Lung microvascular endothelial cell (primary cell): Measurements from ENCODE around the gene TMPRSS3. TPM values are rescaled to one million over a fixed set of nuclear protein-coding genes. Genes with fewer than 3 reads are reported as not detected.

Source experiments
- DNase-seq, 2 donors: peaks; one replicate each; pipeline versions ENCODE4 v3.0.0 to v3.0.0-alpha.2; 2010; ENCODE audit warnings: low read depth in 2 of 2
- total RNA-seq: library from RNA; depleted of rRNA; stranded (reverse); fragments of >200 nt; gene quantifications from 2 replicates; pipeline ENCODE4 v1.2.1, GENCODE V29; 2014

Gene TMPRSS3
- total RNA-seq, 1 donor from 2014 or later: not detected

DNA sequence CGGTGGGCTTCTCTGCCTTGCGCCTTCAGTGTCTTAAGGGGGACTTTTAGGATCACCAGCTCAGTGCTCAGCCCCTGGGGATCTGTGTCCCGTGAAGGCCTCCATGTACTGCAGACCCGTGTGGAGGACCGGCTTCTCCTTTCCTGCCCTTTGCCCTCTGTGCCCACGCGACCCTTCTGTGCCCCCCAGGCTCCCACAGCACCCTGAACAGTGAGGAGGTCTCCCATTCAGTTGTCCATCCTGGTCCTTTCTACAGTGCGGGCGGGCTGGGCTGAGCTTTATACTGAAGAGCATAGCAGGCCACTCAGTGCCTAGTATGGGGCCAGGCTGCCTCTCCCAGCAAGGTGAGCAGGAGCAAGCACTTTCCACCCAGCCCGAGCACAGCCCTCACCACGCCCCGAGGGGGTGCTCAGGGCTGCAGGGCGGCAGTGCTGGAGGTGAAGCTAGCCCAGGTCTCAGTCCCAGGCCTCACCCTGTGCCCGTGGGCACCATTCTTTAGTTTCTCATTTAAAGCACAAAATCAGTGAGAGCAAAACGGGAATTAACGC, 21.9 kb downstream of the TMPRSS3 start:
- DNase-seq: no peak

DNA sequence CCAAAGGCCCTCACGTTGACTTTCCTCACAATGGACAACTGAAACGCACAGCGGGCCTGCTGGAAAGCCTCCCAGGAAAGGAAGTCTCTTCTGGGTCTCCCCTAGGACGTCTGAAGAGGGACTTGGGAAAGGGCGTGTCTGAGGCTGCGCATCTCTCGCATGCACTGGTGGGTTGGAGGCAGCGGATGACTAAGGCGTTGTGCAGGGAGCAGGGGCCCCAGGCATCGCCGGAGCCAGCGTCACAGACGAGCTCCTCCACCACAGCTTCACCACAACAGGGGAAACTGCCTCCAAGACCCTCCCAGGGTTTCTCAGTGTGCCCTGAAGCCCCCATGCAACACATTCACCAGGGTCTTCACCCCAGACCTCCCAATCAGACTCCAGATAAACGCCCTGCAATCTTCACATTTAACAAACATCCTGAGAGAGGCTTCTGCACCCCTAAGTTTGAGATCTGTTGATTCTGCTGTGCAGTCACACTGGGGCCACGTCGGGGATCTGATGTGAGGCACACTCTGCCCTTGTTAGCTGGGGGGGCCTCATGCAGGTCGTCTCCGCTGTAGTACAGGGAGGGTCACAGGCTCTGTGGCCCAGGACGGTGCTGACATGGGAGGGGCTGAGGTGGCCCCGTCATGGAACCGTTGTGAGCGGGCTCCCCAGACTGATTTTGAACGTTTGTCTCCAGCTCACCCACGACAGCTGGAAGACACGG, 22.5 kb downstream of the TMPRSS3 start:
- DNase-seq: no peak

DNA sequence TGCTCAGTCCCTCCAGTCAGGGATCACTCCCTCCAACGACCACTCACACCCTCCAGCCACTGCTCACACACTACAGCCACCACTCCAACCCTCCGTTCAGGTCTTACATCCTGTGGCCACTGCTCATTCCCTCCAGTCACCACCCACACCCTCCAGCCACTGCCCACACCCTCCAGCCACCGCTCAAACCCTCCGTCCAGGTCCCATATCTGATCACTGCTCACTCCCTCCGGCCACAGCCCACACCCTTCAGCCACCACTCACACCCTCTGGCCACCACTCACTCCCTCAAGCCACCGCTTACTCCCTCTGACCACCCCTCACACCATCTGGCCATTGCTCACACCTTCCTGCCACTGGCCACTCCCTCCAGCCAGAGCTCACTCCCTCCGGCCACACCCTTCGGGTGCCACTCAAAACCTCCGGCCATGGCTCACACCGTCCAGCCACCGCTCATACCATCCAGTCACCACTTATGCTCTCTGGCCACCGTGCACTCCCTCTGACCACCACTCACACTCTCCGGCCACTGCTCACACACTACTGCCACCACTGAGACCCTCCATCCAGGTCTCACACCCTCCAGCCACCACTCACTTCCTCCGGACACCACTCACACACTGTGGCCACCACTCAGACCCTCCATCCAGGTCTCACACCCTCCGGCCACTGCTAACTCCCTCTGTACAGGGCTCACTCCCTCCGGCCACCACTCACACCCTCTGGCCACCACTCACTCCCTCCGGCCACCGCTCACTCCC, 24.8 kb downstream of the TMPRSS3 start:
- no peak for DNase-seq

DNA sequence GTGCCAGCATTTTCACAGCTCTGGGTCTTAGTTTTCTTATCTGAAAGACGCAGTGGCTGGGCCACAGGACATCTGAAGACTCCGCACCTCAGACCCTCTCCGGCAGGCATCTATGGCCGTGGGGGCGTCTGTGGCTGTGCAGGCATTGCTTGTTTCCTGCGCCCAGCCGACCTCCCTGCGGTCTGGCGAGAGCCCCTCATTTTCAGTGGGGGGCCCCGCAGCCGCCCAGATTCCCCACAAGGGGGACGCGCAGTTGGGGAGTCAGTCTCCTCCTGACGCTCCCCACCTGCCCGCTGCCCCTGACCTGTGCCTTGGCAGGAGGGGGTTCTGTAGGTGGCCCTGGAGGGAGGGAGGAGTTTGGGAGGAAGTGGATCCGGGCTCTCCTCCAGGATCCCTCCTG, 26.0 kb downstream of the TMPRSS3 start:
- DNase-seq: no peak

DNA sequence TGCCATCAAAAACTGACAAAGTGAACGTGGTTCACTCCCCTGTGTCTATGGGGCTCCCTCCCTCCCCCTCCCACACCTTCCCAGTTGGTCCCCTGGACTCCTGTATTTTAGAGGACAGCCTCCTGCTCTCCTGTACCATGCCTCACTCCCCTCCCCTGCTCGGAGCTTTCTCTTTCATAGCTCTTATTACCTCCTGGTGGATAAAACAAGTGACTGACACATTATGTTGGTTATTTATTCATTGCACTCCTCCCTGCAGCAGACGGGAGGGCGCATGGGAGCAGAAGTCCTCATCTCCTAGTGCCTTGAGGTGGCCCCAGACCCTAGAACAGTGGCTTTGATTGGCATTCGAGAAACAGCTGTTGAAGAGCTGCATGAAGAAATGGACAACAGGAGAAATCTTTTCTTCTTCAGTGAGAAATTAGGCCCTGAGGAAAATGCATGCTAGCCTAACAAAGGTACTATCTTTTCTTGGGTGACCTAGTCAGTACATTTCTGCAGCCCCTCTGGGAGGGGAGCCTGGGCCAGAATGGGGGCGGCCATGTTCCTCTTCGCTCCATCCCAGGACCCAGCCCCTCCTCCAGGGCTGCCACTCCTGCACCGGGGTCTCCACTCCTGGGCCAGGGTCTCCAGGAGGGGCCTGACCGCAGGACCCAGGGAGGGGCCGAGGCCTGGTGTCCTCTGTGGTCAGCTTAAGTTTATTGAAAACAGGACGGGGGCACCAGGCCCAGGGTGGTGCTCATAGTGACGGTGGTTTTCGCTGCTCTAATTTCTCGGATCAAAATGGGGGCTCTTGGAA, 28.3 kb downstream of the TMPRSS3 start:
- no peak for DNase-seq

DNA sequence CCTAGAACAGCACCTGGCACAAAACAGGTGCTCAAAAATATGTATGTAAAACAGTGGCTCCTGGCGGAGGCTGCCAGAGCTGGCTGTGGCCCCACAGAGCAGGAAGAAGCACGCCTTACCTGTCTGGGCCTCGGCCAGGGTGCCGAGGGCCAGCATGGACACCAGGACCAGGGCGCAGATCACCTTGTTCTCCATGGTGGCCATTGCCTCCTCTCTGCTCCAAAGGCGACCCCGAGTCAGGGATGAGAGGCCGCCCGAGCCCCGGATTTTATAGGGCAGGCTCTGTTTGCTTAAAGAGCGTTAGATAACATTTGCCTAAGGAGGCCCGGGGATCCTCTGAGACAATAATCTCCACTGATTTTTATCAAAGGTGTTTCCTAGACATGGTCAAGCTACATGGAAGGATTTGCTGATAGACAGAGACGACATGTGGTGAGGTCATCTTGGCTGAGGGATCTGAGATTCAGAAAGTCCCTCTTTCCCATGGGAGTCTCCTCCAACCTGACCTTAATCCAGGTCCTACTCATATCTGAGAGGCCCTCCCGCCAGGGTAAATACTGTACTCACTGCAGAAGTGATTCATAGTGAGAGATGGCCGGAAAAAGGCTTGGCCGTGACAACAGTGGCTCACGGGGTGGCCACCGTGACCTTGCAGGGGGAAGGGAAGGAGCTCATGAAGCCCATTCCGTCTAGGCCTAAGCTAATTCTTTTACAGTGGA, 29.4 kb downstream of the TMPRSS3 start, which contains the start of gene TFF1:
Gene TFF1, minus strand, starts transcription at position 244 of the 719 bp plus-strand sequence. Its CDS starts 40 bp downstream, at position 204.
- peak; percentile 81 for DNase-seq

DNA sequence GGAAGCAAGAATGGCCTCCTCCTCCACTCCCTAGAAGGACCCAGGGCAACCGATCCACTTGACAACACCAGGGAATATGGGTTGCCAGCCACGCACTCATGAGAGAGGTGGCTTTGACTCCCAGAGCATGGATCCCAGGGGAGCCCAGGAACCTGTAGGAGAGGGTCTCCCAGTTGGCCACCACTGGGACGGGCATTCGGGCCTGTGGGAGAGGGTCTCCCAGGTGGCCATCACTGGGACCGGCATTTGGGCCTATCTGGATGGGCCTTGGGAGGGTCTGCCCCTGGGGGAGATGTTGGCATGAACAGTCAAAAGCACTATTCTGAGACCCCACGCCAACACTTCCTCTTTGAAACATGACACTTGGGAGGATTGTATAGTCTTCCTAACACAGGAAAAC, 30.1 kb downstream of the TMPRSS3 start:
- DNase-seq: no peak

DNA sequence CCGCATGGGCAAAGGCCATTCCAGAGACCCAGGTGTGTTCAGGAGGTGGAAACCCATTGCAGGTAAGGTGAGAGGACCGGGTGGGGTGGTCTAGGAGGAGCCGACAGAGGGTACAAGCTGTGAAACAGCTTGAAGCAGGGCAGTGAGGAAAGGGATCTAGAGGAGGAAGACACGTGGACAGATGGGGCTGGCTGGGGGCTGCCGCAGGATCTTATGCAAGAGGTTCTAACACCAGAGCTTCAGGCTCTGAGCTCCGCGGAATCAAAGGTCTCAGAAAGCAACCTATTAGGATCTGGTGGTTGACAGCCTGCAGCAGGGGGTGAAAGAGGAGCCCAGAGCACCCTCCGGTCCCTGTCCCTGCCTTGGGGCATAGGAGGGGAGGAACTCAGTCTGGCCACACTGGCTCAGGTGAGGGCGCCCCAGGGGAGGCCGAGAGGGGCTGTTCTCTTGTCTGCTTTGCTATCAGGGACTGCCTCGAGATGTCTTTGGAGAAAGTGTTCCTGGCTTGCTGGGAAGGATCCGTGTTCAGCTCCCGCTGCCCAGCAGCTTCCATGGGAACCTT, 31.5 kb downstream of the TMPRSS3 start:
- DNase-seq: no peak

DNA sequence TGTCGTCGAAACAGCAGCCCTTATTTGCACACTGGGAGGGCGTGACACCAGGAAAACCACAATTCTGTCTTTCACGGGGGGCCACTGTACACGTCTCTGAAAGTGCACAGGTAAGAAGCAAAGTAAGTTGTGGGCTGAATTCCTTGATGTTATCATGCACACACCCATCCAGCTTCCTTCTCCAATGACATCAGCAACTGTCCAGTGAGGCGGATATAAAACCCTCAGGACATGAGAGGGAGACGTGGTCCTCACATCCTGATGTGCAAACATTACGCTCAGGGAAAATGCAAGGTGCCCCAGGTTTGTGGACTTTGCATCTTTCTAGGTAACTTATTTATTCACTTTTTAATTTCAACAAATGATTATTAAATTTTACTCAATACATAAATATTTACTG, 32.5 kb downstream of the TMPRSS3 start:
- no peak for DNase-seq

DNA sequence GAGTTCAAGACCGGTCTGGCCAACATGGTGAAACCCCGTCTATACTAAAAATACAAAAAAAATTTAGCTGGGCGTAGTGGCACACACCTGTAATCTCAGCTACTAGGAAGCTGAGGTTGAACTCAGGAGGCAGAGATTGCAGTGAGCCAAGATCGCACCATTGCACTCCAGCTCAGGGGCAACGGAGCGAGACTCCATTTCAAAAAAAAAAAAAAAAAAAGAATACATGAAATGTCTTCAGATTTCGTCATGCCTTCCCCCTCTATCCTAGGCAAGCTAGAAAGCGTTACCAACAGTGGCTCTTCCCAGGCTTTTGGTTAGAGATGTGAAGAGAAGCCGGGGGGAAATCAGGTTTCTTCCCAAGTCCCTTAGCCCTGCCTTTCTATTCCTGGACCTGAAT, 33.2 kb downstream of the TMPRSS3 start:
- no peak for DNase-seq

DNA sequence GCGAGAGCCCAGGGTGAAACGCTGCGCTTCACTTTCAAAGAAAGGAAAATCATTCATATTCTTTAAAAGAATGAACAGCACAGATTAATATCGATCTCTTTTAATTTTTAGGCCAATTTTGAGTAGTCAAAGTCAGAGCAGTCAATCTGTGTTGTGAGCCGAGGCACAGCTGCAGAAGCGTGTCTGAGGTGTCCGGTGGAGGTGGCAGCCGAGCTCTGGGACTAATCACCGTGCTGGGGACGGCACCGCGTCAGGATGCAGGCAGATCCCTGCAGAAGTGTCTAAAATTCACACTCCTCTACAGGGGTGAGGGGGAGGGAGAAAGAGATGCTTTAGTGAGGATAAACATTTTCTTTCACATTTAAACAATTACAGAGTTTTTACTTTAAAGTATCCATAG, 33.7 kb downstream of the TMPRSS3 start:
- DNase-seq: no peak

DNA sequence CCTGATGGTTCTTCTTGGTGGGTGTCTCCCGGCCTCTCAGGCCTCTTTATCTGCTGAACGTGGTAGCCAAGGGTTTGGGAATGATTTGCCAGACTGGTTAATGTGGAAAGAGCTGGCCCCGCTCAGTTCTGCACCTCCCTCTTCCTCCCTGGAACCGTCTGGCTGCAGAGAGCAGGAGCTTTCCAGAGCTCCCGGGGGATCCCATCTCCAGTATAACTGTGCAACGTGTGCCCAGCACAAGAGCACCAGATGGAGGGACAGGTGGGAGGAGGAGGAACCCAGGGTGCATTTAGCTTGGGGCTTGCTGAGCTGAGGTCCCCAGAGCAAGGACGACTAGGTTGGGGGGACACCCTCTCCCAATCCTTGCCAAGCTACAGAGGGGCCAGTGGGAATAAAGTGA, 34.6 kb downstream of the TMPRSS3 start:
- DNase-seq: no peak

DNA sequence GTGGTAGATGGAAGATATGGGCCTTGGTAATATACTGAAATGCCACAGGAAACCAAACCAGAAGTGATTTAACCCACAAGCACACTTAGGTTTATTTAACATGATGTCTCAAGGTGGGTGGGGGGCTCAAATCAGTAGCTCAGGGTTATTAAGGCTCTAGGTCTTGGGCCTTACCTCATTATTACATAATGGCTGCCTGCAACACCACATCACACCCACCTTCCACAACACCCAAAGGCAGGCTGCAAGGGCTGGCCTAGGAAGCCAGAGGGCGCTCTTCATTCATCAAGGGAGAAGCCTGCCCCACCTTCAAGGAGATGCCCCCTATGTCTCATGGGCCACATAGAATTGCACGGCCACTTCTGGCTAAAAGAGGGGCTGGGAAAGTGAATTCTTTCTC, 35.5 kb downstream of the TMPRSS3 start:
- no peak for DNase-seq

DNA sequence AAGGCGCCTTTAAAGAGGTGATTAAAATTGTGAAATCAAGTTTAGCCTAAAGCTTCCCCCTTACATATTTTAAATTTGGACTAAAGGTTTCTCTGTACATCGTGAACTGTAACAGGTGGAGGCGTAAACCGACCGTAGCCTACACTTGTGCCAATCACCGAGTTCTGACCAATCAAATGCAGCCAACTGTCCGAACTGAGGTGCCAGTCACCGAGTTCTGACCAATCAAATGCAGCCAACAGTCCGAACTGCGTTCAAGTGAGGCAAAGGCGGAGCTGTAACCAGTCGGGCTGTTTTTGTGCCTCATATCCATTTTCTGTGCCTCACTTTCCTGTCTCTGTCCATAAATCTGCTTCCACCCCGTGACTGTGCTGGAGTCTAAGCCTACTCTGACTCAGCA, 36.9 kb downstream of the TMPRSS3 start:
- no peak for DNase-seq

DNA sequence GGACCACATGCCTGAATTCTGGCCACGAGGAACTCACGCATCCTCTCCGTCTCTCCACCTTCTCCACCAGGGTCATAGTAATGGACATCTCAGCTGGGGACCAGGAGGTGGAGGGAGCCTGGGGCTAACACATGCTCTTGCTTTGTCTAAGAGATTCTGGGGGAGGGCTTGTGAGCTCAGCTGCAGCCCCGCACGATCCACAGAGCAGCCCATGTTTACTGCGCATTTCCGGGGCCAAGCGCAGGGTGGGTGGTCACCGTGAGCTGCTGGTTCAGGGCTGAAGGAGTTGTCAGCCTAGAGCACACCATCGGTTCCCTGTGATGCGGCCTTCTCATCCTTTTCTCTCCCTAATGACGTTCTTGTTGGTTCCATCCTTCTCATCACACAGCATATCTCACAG, 37.6 kb downstream of the TMPRSS3 start:
- no peak for DNase-seq

DNA sequence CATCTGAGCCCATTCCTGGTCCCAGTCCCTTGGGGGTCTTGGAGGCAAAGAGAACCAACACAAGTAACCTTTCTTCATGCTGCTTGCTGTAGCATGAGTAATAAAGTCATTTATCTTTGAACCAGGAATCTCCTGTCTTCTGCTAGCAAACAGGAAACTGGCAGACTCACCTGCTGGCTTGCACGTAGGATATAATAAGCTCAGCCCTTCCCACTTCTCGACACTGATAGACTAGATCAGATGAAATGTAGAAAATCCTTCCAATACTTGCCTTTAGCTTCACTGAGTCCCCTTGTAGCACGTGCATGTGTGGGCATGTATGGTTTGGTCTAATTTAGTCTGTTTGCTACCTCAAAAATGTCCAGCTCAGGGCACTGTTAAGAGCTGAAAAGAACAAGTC, 38.5 kb downstream of the TMPRSS3 start:
- DNase-seq: no peak

DNA sequence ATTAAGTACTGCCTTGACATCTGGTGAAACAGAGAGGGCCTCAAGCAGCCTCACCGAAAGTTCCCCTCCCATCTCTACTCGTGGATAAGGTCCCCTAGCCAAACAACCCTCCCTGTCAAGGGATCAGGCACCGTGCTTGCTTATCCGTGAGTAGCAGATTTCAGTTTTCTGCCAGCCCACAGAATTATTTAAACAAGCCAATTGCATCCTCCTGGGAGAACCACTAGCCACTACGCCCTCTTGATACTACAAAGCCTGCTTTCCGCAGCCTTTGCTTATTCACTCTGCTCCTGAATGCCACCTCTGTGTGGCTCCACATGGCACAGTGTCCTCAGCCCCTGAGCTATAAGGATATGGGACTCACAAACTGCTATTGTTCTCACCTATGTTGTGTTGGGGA, 39.2 kb downstream of the TMPRSS3 start:
- no peak for DNase-seq

DNA sequence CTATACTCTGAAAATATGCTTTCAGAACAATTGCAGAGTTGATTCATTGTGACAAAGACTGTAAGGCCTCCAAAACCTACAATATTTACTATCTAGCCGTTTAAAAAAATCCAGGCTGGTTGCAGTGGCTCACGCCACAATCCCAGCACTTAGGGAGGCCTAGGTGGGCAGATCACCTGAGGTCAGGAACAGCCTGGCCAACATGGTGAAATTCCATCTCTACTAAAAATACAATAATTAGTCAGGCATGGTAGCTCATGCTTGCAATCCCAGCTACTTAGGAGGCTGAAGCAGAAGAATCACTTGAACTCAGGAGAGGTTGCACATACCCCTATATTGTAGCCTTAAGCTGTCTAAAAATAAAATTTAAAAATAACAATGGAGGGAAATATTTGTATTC, 39.8 kb downstream of the TMPRSS3 start:
- DNase-seq: no peak

DNA sequence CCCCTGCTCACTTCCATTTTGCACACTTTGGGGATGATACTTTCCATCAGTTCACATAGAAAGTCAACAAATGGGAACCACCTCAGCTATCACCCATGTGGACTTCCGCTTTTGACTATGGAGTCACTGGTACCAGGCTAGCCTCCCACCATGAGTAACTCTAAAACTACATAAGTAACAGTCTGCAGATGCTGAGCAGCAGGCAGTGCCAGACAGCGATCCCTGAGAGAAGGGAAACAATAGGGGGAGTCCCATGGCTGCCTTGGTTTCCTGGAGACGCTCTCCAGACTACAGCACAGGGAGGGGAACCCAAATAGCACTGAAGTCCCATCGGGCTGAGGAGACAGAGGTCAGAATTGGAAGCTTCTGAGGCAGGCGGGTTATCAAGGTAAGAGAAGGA, 42.2 kb downstream of the TMPRSS3 start:
- DNase-seq: no peak

DNA sequence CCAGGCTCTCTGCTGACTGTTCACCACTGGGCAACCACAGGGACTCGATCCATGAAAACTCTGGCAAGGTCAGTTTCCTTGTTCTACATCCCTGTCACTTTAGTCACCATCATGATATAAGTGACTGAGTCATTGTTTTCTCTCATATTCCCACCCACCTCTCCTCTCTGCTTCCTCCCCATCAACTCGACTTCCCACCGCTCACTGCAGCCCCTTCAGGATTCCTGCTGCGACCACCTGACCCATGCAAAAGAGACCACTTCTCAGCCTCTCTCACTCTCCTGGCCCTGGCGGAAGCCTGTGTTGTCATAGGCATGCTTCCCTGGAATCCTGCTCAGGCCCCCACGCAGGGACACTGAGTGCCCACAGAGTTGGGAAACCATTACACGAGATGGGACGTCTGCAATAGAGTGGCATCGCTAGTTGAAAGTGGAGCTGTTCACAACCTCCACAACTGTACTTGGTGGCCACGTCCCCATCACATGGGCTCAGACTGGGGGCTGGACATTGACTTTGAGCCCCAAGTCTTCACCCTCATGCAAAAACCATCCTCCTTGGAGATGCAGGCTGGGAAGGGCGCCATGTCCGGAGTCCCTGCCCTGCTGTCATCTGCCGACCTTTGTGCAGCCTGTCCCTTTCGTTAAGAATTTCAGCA, 43.3 kb downstream of the TMPRSS3 start:
- no peak for DNase-seq
